ACC112 (cell line): ENCODE data around the gene CTSW.
"Not testable (repeated sequence)": the region's sequence is repeated elsewhere in the genome, so short reads cannot be mapped to it uniquely, and the experiment has no call there.

ENCODE experiments used
- H2AFZ ChIP-seq: fragments of 200-600 bp; sonication (generic); one replicate; pipeline ENCODE4 v1.6.0; 2017; ENCODE audit warnings: antibody characterized with exemption, low read length; ENCODE audit not compliant: unreplicated experiment
- H3K27ac ChIP-seq: fragments of 200-600 bp; sonication (generic); 2 replicates; pipeline ENCODE4 v1.5.1; 2014; ENCODE audit warnings: low read depth, mild to moderate bottlenecking, antibody characterized with exemption, low read length, moderate library complexity
- H3K27me3 ChIP-seq: fragments of 200-600 bp; sonication (generic); 2 replicates; pipeline ENCODE4 v1.6.1; 2014; ENCODE audit warnings: mild to moderate bottlenecking, antibody characterized with exemption, low read length, moderate library complexity, mixed read lengths; ENCODE audit not compliant: insufficient read depth
- H3K36me3 ChIP-seq: fragments of 200-600 bp; sonication (generic); 2 replicates; pipeline ENCODE4 v1.6.1; 2016; ENCODE audit warnings: mild to moderate bottlenecking, antibody characterized with exemption, low read length, moderate library complexity, mixed read lengths; ENCODE audit not compliant: insufficient read depth
- H3K4me1 ChIP-seq: fragments of 200-600 bp; sonication (generic); one replicate; pipeline ENCODE4 v1.6.1; 2016; ENCODE audit warnings: low read length, mixed read lengths; ENCODE audit not compliant: insufficient read depth, unreplicated experiment, control insufficient read depth
- H3K4me3 ChIP-seq: fragments of 200-600 bp; sonication (generic); 2 replicates; pipeline ENCODE4 v1.5.1; 2014; ENCODE audit warnings: mild to moderate bottlenecking, low read depth, low read length
- H3K79me2 ChIP-seq: fragments of 200-600 bp; sonication (generic); one replicate; pipeline ENCODE4 v1.6.0; 2016; ENCODE audit warnings: low read length; ENCODE audit not compliant: control insufficient read depth, unreplicated experiment, insufficient read depth

The CTSW gene

GRCh38 chr11:65888163-65888814 is 8.7 kb downstream of the CTSW start, which contains the start of gene FIBP:
Gene FIBP, minus strand, starts transcription at chr11:65888471. Its CDS starts 53 bp downstream, at chr11:65888418.
- peaks cover 19% of the 10 kb centered on the region for H3K79me2 ChIP-seq
- no peaks in the 10 kb centered on the region for H3K27me3 ChIP-seq
- H2AFZ ChIP-seq = no peak within 1 kb of the TSS
- peak within 1 kb of the TSS; percentile 95 for H3K27ac ChIP-seq
- H3K4me1 ChIP-seq = peaks cover 37% of the 10 kb centered on the region
- peaks cover 12% of the 10 kb centered on the region; the same call in 1 of the 2 replicates for H3K36me3 ChIP-seq
- H3K4me3 ChIP-seq = peak within 1 kb of the TSS; percentile 86

GRCh38 chr11:65890324-65891218 is 10.9 kb downstream of the CTSW start, which contains the start of gene CCDC85B:
Gene CCDC85B, plus strand, starts transcription at chr11:65890673. Its CDS starts 111 bp downstream, at chr11:65890784.
- Histone ChIP-seq H3K27ac (peak within 1 kb of the TSS; percentile 95), H2AFZ (no peak within 1 kb of the TSS), H3K4me3 (peak within 1 kb of the TSS; percentile 86), H3K79me2 (peaks cover 29% of the 10 kb centered on the region), H3K36me3 (peaks cover 12% of the 10 kb centered on the region; the same call in 1 of the 2 replicates), H3K4me1 (peaks cover 45% of the 10 kb centered on the region), H3K27me3 (no peaks in the 10 kb centered on the region)

GRCh38 chr11:65891219-65892136 is 11.8 kb downstream of the CTSW start:
- Histone ChIP-seq H3K27ac (peak overlapping the region; percentile 95), H3K27me3 (no peaks in the 10 kb centered on the region), H3K36me3 (peaks cover 19% of the 10 kb centered on the region; the same call in 1 of the 2 replicates), H3K4me1 (peaks cover 52% of the 10 kb centered on the region), H3K79me2 (peaks cover 38% of the 10 kb centered on the region), H3K4me3 (peak overlapping the region; percentile 86), H2AFZ (no peak overlapping the region)

GRCh38 chr11:65892137-65892540 is 12.5 kb downstream of the CTSW start:
- H3K79me2 ChIP-seq = peaks cover 39% of the 10 kb centered on the region
- H3K27me3 ChIP-seq = not testable (repeated sequence)
- peak overlapping the region; percentile 95 for H3K27ac ChIP-seq

GRCh38 chr11:65892661-65893317 is 13.2 kb downstream of the CTSW start:
- Histone ChIP-seq H3K27me3 (no peaks in the 10 kb centered on the region), H3K36me3 (peaks cover 31% of the 10 kb centered on the region; the same call in 1 of the 2 replicates), H2AFZ (no peak overlapping the region), H3K79me2 (peaks cover 40% of the 10 kb centered on the region), H3K4me1 (peaks cover 56% of the 10 kb centered on the region), H3K4me3 (peak overlapping the region; percentile 86), H3K27ac (peak overlapping the region; percentile 95)

More at GRCh38 chr11:65892137-65892540, 12.5 kb downstream of the CTSW start:
- peak overlapping the region; percentile 86 for H3K4me3 ChIP-seq
- H2AFZ ChIP-seq = not testable (repeated sequence)
- peaks cover 52% of the 10 kb centered on the region for H3K4me1 ChIP-seq
- H3K36me3 ChIP-seq = peaks cover 26% of the 10 kb centered on the region; the same call in 1 of the 2 replicates

GRCh38 chr11:65894034-65894591 is 14.5 kb downstream of the CTSW start:
- peak overlapping the region; percentile 30; the same call in 1 of the 2 replicates for H3K4me3 ChIP-seq

GRCh38 chr11:65895482-65895981 is 15.9 kb downstream of the CTSW start:
- Histone ChIP-seq H2AFZ (no peak overlapping the region), H3K4me3 (peak overlapping the region; percentile 85), H3K36me3 (peaks cover 40% of the 10 kb centered on the region), H3K27me3 (no peaks in the 10 kb centered on the region), H3K27ac (peak overlapping the region; percentile 91), H3K79me2 (peaks cover 64% of the 10 kb centered on the region), H3K4me1 (peaks cover 49% of the 10 kb centered on the region)

More at GRCh38 chr11:65894034-65894591, 14.5 kb downstream of the CTSW start:
- Histone ChIP-seq H3K27ac (peak overlapping the region; percentile 95), H3K27me3 (no peaks in the 10 kb centered on the region), H2AFZ (no peak overlapping the region), H3K79me2 (peaks cover 54% of the 10 kb centered on the region), H3K4me1 (peaks cover 56% of the 10 kb centered on the region), H3K36me3 (peaks cover 40% of the 10 kb centered on the region)

GRCh38 chr11:65896034-65896999 is 16.7 kb downstream of the CTSW start:
- H3K4me3 ChIP-seq = peak overlapping the region; percentile 85
- H3K27me3 ChIP-seq = no peaks in the 10 kb centered on the region
- peaks cover 69% of the 10 kb centered on the region for H3K79me2 ChIP-seq
- peaks cover 56% of the 10 kb centered on the region for H3K4me1 ChIP-seq
- H3K36me3 ChIP-seq = peaks cover 40% of the 10 kb centered on the region
- H2AFZ ChIP-seq = no peak overlapping the region
- peak overlapping the region; percentile 91 for H3K27ac ChIP-seq
